Transverse colon (tissue), 4 donors: ENCODE results near the gene PRSS27. TPM values are rescaled to one million over a fixed set of nuclear protein-coding genes. Genes with fewer than 3 reads are reported as not detected.

ENCODE experiments used
- DNase-seq: peaks from one replicate; pipeline ENCODE4 v3.0.0-alpha.2; 2019
- H3K27ac ChIP-seq, 4 donors: fragments of 200-600 bp; sonication (generic); 2 replicates each; pipeline ENCODE4 v1.5.1; 2016 to 2018; ENCODE audit warnings: inconsistent platforms in 4 of 4
- H3K27me3 ChIP-seq: fragments of 200-600 bp; sonication (generic); 2 replicates; pipeline ENCODE4 v1.5.1; 2017; ENCODE audit warnings: inconsistent platforms
- H3K36me3 ChIP-seq, 4 donors: fragments of 200-600 bp; sonication (generic); 2 replicates each; pipeline ENCODE4 v1.5.1; 2017 to 2019; ENCODE audit warnings: inconsistent platforms in 4 of 4
- H3K4me1 ChIP-seq, 4 donors: fragments of 200-600 bp; sonication (generic); 2 replicates each; pipeline ENCODE4 v1.5.1; 2017 to 2020; ENCODE audit warnings: inconsistent platforms in 4 of 4
- H3K4me3 ChIP-seq, 4 donors: fragments of 200-600 bp; sonication (generic); 1 replicate in 1 of 4; 2 replicates in 3 of 4; pipeline versions ENCODE4 v1.5.1 to v1.6.1; 2017 to 2019; ENCODE audit warnings: inconsistent platforms in 4 of 4
- H3K9me3 ChIP-seq, 2 donors: fragments of 200-600 bp; sonication (generic); 2 replicates each; pipeline ENCODE4 v1.5.1; 2017 to 2019; ENCODE audit warnings: inconsistent platforms in 2 of 2
- EP300 ChIP-seq: sonication (generic); formaldehyde crosslinking; IDR thresholded peaks from one replicate; pipeline ENCODE4 v1.6.1; 2017; ENCODE audit warnings: antibody characterized with exemption, low read depth
- POLR2A ChIP-seq: fragments of 450-650 bp; IDR thresholded peaks from one replicate; pipeline ENCODE4 v1.6.1; 2016; ENCODE audit warnings: antibody characterized with exemption, mild to moderate bottlenecking, moderate library complexity
- POLR2AphosphoS5 ChIP-seq, 3 donors: sonication (generic); formaldehyde crosslinking; IDR thresholded peaks; one replicate each; pipeline ENCODE4 v1.6.1; 2016; ENCODE audit warnings: antibody characterized with exemption in 3 of 3
- WGBS, 2 donors: methylation state at CpG; one replicate each; pipeline ENCODE4 v1.1.5; 2018; ENCODE audit warnings: low coverage in 1 of 2; 5-methylcytosine and 5-hydroxymethylcytosine counted together
- in situ Hi-C, 4 donors: fragments of 200-750 bp; cut with MboI; loops; one replicate each; pipeline versions ENCODE4 v1.15.0 to v1.15.1; 2017; ENCODE audit warnings: low sequenced_read_pairs in 3 of 4, low pct_ligation_motif_present in 1 of 4, low pct_unique_long_range_greater_than_20kb in 1 of 4
- intact Hi-C: fragments of 100-400 bp; cut with DNase I; formaldehyde crosslinking; loops from one replicate; pipeline ENCODE4 v1.15.1; 2023; ENCODE audit warnings: low total_unique reads
- total RNA-seq, 4 donors: library from RNA; depleted of rRNA; stranded (reverse); fragments of >200 nt; gene quantifications; one replicate each; pipeline ENCODE4 v1.1.0, GENCODE V29; 2016
- TF ChIP-seq, protein P1 (sequence below), 5 experiments: fragments of 200-600 bp in 3 of 5; fragments of 450-650 bp in 2 of 5; sonication (generic) in 3 of 5; IDR thresholded peaks; 1 replicate in 2 of 5; 2 replicates in 3 of 5; pipeline ENCODE4 v1.5.1; 2016 to 2017; ENCODE audit warnings: antibody characterized with exemption in 5 of 5, inconsistent platforms in 3 of 5, mild to moderate bottlenecking in 2 of 5, moderate library complexity in 1 of 5

The PRSS27 gene
- total RNA-seq, result 1 to 10 TPM in 1 of 4 donors, not detected in 3; 1.3 TPM

DNA sequence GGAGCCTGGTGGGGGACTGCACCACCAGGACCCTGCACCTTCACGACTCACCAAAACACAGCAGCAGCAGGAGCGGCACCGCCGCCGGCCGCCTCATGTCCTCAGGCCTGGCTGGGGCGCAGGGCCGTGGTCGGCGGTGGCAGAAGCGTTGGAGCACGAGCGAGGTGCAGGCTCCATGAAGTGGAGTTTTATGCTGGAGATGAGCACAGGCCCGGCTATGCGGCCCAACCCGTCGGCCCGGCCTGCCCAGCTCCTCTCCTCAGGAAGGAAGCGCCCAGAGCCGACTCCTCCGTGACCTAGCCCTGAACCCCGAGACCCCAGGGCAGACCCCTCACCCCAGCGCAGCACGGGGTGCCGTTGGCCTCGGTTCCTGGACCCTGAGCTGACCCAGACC, at the start of gene PRSS27:
Gene PRSS27 (minus strand): TSS at position 161 of the 394 bp plus-strand sequence. CDS start 64 bp downstream, at position 97.
- in situ Hi-C loops (no loop called here), intact Hi-C loops (no loop called here)
- Histone ChIP-seq H3K36me3 (no peaks in the 10 kb centered on the region), H3K4me1 (peaks cover 4 to 33% (median 23%) of the 10 kb centered on the region in 4 donors), H3K27me3 (peaks cover 17% of the 10 kb centered on the region), H3K4me3 (peak within 1 kb of the TSS; percentile 47 to 73 (median 62)), H3K27ac (peak within 1 kb of the TSS; percentile 79 to 90 (median 86)), H3K9me3 (no peaks in the 10 kb centered on the region)
- peak; percentile 14 for DNase-seq
- TF ChIP-seq EP300, result no peak
- TF ChIP-seq, protein P1, sequence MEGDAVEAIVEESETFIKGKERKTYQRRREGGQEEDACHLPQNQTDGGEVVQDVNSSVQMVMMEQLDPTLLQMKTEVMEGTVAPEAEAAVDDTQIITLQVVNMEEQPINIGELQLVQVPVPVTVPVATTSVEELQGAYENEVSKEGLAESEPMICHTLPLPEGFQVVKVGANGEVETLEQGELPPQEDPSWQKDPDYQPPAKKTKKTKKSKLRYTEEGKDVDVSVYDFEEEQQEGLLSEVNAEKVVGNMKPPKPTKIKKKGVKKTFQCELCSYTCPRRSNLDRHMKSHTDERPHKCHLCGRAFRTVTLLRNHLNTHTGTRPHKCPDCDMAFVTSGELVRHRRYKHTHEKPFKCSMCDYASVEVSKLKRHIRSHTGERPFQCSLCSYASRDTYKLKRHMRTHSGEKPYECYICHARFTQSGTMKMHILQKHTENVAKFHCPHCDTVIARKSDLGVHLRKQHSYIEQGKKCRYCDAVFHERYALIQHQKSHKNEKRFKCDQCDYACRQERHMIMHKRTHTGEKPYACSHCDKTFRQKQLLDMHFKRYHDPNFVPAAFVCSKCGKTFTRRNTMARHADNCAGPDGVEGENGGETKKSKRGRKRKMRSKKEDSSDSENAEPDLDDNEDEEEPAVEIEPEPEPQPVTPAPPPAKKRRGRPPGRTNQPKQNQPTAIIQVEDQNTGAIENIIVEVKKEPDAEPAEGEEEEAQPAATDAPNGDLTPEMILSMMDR (IDR thresholded peaks at IDR 0.05), result no peak
- WGBS, 2 donors, result 75 to 81% methylated on average over 3 to 26 of the region's 26 CpGs

DNA sequence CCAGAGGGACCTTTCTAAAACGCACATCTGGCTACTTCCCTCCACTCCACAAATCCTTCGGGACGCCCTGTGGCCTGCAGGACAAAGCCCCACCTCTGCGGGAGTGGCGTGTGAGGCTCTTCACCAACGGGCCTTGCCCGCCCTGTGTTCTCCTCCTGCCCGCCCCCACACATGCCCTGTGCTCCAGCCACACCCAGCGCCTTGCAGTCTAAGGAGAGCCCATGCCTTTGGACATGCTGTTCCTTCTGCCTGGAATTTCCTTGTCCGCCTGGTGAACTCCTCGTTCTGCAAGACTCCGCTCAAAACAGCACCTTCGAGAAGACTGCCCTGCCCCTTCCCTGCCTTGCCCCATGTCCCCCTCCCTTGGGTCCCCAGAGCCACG, 49.6 kb upstream of the PRSS27 start:
- H3K4me1 ChIP-seq, result peaks cover 12 to 36% (median 24%) of the 10 kb centered on the region in 4 donors
- H3K4me3 ChIP-seq, result no peak overlapping the region
- H3K36me3 ChIP-seq, result peaks cover 0 to 73% (median 25%) of the 10 kb centered on the region in 4 donors
- 39 to 61% methylated on average over 5 to 14 of the region's 14 CpGs for WGBS, 2 donors
- DNase-seq, result peak; percentile 89
- no peaks in the 10 kb centered on the region for H3K9me3 ChIP-seq
- TF ChIP-seq, protein P1 (IDR thresholded peaks at IDR 0.05), result no peak
- peak in 2 of 3 donors; percentile 65 for TF ChIP-seq POLR2AphosphoS5 (IDR thresholded peaks at IDR 0.05)
- peak; percentile 55 for TF ChIP-seq POLR2A
- peak; percentile 92 for TF ChIP-seq EP300
- H3K27ac ChIP-seq, result peak overlapping the region; percentile 79 to 83 (median 80)
- in situ Hi-C loops (no loop called here), intact Hi-C loops (no loop called here)
- no peaks in the 10 kb centered on the region for H3K27me3 ChIP-seq

DNA sequence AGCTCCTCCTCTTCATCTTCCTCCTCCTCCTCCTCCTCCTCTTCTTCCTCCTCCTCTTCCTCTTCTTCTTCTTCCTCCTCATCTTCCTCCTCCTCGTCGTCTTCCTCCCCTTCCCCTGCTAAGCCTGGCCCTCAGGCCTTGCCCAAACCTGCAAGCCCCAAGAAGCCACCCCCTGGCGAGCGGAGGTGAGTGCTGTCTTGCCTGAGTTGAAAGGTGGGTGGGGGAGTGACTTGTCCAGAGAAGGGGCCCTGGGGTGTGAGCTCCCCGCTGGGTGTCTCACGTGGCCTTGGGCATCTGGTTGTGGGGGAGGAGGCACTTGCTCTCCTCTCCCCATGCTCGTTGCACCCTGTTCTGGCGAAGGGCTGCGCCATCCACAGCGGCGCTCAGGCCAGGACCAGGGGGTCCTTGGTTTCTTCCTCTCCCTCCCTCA, 49.1 kb upstream of the PRSS27 start:
- H3K27me3 ChIP-seq, result no peaks in the 10 kb centered on the region
- peaks cover 12 to 36% (median 22%) of the 10 kb centered on the region in 4 donors for H3K4me1 ChIP-seq
- peaks cover 0 to 78% (median 27%) of the 10 kb centered on the region in 4 donors for H3K36me3 ChIP-seq
- in situ Hi-C loops, result no loop called here
- no peak for DNase-seq
- no peaks in the 10 kb centered on the region for H3K9me3 ChIP-seq
- intact Hi-C loops, result no loop called here
- H3K4me3 ChIP-seq, result no peak overlapping the region
- H3K27ac ChIP-seq, result peak overlapping the region; percentile 64 to 83 (median 80)
- TF ChIP-seq, protein P1 (IDR thresholded peaks at IDR 0.05), result no peak
- TF ChIP-seq POLR2A, result no peak
- no peak for TF ChIP-seq POLR2AphosphoS5 (IDR thresholded peaks at IDR 0.05)
- no peak for TF ChIP-seq EP300
- WGBS, 2 donors, result 83% methylated on average over 11 of the region's 11 CpGs; no CpG with 5 or more reads in 1 of the 2 donors

DNA sequence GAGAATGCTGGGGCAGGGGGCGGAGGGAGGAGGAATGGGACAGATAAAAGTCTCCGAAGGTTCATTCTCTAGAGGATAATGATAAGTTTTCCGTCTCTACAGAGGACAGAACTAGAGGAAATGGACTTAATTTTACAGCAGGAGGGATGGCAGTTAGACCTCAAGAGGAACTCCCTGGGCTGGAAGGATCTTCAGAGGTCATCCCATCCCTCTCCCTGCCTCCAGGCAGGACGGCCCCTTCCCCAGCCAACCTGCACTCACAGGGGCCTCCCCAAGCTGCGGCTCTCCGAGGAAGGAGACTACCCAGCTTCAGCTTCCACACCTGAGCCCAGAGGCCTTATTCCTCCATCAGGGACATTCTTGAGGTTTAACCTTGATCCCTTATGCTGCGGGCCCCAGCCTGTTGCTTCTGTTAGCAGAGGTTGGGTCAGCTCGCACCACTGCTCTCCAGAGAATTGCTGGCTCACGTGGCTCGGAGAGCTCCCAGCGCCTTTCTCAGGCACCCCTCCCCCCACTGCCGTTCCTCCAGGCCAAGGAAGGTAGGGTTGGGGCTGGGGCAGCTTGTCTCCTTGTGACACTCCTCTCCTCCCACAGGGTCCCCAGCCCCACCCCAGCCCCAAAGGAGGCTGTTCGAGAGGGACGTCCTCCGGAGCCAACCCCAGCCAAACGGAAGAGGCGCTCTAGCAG, 48.5 kb upstream of the PRSS27 start:
- intact Hi-C loops (no loop called here), in situ Hi-C loops (no loop called here)
- DNase-seq, result no peak
- Histone ChIP-seq H3K4me1 (peaks cover 12 to 36% (median 22%) of the 10 kb centered on the region in 4 donors), H3K27me3 (no peaks in the 10 kb centered on the region), H3K27ac (peak overlapping the region; percentile 64 to 83 (median 80)), H3K36me3 (peaks cover 0 to 84% (median 30%) of the 10 kb centered on the region in 4 donors), H3K9me3 (no peaks in the 10 kb centered on the region), H3K4me3 (no peak overlapping the region)
- TF ChIP-seq, protein P1 (IDR thresholded peaks at IDR 0.05), result no peak
- no peak for TF ChIP-seq EP300
- no peak for TF ChIP-seq POLR2AphosphoS5 (IDR thresholded peaks at IDR 0.05)
- WGBS, 2 donors, result 87 to 100% methylated on average over 1 to 17 of the region's 17 CpGs
